CD4-positive, alpha-beta T cell treated with Interleukin-10 for 1 hour (primary cell): ENCODE results near the gene FOXC1.

ENCODE experiments used
- DNase-seq: peaks from one replicate; pipeline ENCODE4 v3.0.0-alpha.2; 2020

The FOXC1 gene

GRCh38 chr6:1612974-1613306 lies 3.2 kb downstream of the FOXC1 start:
- DNase-seq, result no peak

- no peak for DNase-seq
These were observed 3.6 kb downstream of the FOXC1 start for GRCh38 chr6:1613346-1613687.

GRCh38 chr6:1613688-1614447 lies 4.2 kb downstream of the FOXC1 start:
- DNase-seq, result no peak

- DNase-seq, result no peak
These were observed 4.9 kb downstream of the FOXC1 start for GRCh38 chr6:1614448-1615150.

- DNase-seq, result no peak
These were observed 5.6 kb downstream of the FOXC1 start for GRCh38 chr6:1615151-1615852.

GRCh38 chr6:1615853-1616420 lies 6.2 kb downstream of the FOXC1 start:
- no peak for DNase-seq

GRCh38 chr6:1616701-1617463 lies 7.2 kb downstream of the FOXC1 start:
- DNase-seq, result no peak

- no peak for DNase-seq
These were observed 8.0 kb downstream of the FOXC1 start for GRCh38 chr6:1617466-1618310.

- DNase-seq, result no peak
These were observed 8.8 kb downstream of the FOXC1 start for GRCh38 chr6:1618311-1619097.

- DNase-seq, result no peak
These were observed 9.5 kb downstream of the FOXC1 start for GRCh38 chr6:1619098-1619672.

GRCh38 chr6:1619673-1620503 lies 10.2 kb downstream of the FOXC1 start:
- DNase-seq, result no peak

GRCh38 chr6:1620504-1621069 lies 10.9 kb downstream of the FOXC1 start:
- no peak for DNase-seq

GRCh38 chr6:1621070-1621701 lies 11.5 kb downstream of the FOXC1 start:
- DNase-seq, result no peak

- no peak for DNase-seq
These were observed 12.6 kb downstream of the FOXC1 start for GRCh38 chr6:1622220-1622850.

- DNase-seq, result no peak
These were observed 13.4 kb downstream of the FOXC1 start for GRCh38 chr6:1622851-1623768.

- no peak for DNase-seq
These were observed 14.0 kb downstream of the FOXC1 start for GRCh38 chr6:1623769-1624057.

GRCh38 chr6:1624058-1624850 lies 14.5 kb downstream of the FOXC1 start:
- no peak for DNase-seq
